ENCODE measurements around the gene DPH6.

- TF ChIP-seq, protein P1, sequence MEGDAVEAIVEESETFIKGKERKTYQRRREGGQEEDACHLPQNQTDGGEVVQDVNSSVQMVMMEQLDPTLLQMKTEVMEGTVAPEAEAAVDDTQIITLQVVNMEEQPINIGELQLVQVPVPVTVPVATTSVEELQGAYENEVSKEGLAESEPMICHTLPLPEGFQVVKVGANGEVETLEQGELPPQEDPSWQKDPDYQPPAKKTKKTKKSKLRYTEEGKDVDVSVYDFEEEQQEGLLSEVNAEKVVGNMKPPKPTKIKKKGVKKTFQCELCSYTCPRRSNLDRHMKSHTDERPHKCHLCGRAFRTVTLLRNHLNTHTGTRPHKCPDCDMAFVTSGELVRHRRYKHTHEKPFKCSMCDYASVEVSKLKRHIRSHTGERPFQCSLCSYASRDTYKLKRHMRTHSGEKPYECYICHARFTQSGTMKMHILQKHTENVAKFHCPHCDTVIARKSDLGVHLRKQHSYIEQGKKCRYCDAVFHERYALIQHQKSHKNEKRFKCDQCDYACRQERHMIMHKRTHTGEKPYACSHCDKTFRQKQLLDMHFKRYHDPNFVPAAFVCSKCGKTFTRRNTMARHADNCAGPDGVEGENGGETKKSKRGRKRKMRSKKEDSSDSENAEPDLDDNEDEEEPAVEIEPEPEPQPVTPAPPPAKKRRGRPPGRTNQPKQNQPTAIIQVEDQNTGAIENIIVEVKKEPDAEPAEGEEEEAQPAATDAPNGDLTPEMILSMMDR (IDR thresholded peaks at IDR 0.05; ENCODE audit: low read depth, low read length, missing input control), result no peak
- TF ChIP-seq HNF4A (conservative IDR thresholded peaks at IDR 0.05) (no peak), GABPA (IDR thresholded peaks at IDR 0.05 in 1 of 2, conservative IDR thresholded peaks at IDR 0.05 in 1 of 2) (no peak), TAF1 (conservative IDR thresholded peaks at IDR 0.05) (no peak), RXRA (IDR thresholded peaks at IDR 0.05) (no peak), YY1 (IDR thresholded peaks at IDR 0.05) (no peak), SP1 (IDR thresholded peaks at IDR 0.05) (no peak), REST (IDR thresholded peaks at IDR 0.05) (no peak)
- TF ChIP-seq, protein P2, sequence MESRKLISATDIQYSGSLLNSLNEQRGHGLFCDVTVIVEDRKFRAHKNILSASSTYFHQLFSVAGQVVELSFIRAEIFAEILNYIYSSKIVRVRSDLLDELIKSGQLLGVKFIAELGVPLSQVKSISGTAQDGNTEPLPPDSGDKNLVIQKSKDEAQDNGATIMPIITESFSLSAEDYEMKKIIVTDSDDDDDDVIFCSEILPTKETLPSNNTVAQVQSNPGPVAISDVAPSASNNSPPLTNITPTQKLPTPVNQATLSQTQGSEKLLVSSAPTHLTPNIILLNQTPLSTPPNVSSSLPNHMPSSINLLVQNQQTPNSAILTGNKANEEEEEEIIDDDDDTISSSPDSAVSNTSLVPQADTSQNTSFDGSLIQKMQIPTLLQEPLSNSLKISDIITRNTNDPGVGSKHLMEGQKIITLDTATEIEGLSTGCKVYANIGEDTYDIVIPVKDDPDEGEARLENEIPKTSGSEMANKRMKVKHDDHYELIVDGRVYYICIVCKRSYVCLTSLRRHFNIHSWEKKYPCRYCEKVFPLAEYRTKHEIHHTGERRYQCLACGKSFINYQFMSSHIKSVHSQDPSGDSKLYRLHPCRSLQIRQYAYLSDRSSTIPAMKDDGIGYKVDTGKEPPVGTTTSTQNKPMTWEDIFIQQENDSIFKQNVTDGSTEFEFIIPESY (IDR thresholded peaks at IDR 0.05), result no peak
Observed at GRCh38 chr15:35487417-35487816, 58.5 kb downstream of the DPH6 start.
